CD4-positive, alpha-beta T cell (primary cell): Measurements from ENCODE around the gene TMEM61. TPM values are rescaled to one million over a fixed set of nuclear protein-coding genes. Genes with fewer than 3 reads are reported as not detected.

Experiments used
- ATAC-seq: fragments of 200-7000 bp; cut with Tn5 transposase; one replicate; pipeline ENCODE4 v1.10.0; 2022; ENCODE audit warnings: mild to moderate bottlenecking; ENCODE audit not compliant: poor library complexity
- CTCF ChIA-PET: fragments of 350-600 bp; sonication (Branson Sonifier 250); formaldehyde crosslinking; loops from one replicate; lab custom pipeline; 2021; ENCODE audit warnings: antibody characterized with exemption, inconsistent platforms; lab: Charles Lee
- POLR2A ChIA-PET: fragments of 350-600 bp; sonication (Branson Sonifier 250); formaldehyde crosslinking; loops from one replicate; lab custom pipeline; 2021; ENCODE audit warnings: antibody characterized with exemption, inconsistent platforms; lab: Charles Lee
- DNase-seq, 14 experiments: peaks; one replicate each; pipeline ENCODE4 v3.0.0-alpha.2; 2013 to 2020; ENCODE audit warnings: mixed read lengths in 2 of 14
- H3K27ac ChIP-seq, 2 donors: one replicate each; pipeline versions ENCODE4 v1.5.1 to v1.7.0; 2013; ENCODE audit warnings: low read length in 2 of 2, low read depth in 1 of 2, mild to moderate bottlenecking in 1 of 2
- H3K27me3 ChIP-seq, 2 experiments: 1 replicate in 1 of 2; 2 replicates in 1 of 2; pipeline versions ENCODE4 v1.6.1 to v1.7.0; 2013; ENCODE audit warnings: low read length in 2 of 2, control low read depth in 1 of 2, mild to moderate bottlenecking in 1 of 2, moderate library complexity in 1 of 2; ENCODE audit not compliant: insufficient read depth in 2 of 2, control insufficient read depth in 1 of 2
- H3K36me3 ChIP-seq: one replicate; pipeline ENCODE4 v1.6.1; 2013; ENCODE audit warnings: low read length, control low read depth; ENCODE audit not compliant: insufficient read depth
- H3K4me1 ChIP-seq: one replicate; pipeline ENCODE4 v1.6.1; 2013; ENCODE audit warnings: low read length, control low read depth; ENCODE audit not compliant: insufficient read depth
- H3K4me3 ChIP-seq: one replicate; pipeline ENCODE4 v1.5.1; 2013; ENCODE audit warnings: mild to moderate bottlenecking, low read length, moderate library complexity
- H3K9me3 ChIP-seq, 2 experiments: 1 replicate in 1 of 2; 2 replicates in 1 of 2; pipeline versions ENCODE4 v1.6.1 to v1.7.0; 2013; ENCODE audit warnings: low read length in 2 of 2, mild to moderate bottlenecking in 2 of 2, control low read depth in 1 of 2, moderate library complexity in 1 of 2; ENCODE audit not compliant: control insufficient read depth in 1 of 2, insufficient read depth in 1 of 2
- H3K27ac Mint-ChIP-seq: one replicate; pipeline ENCODE4 v1.8.0; 2020; ENCODE audit warnings: mixed read lengths
- H3K27me3 Mint-ChIP-seq: one replicate; pipeline ENCODE4 v1.8.0; 2021; ENCODE audit warnings: mixed read lengths
- H3K36me3 Mint-ChIP-seq: one replicate; pipeline ENCODE4 v1.8.0; 2021; ENCODE audit warnings: low read depth, mixed read lengths
- H3K4me1 Mint-ChIP-seq: one replicate; pipeline ENCODE4 v1.8.0; 2021; ENCODE audit warnings: low read depth, mixed read lengths
- H3K4me3 Mint-ChIP-seq: one replicate; pipeline ENCODE4 v1.8.0; 2020; ENCODE audit warnings: mild to moderate bottlenecking, mixed read lengths
- H3K9me3 Mint-ChIP-seq: one replicate; pipeline ENCODE4 v1.8.0; 2020; ENCODE audit warnings: mixed read lengths
- CTCF ChIP-seq: fragments of 200-600 bp; IDR thresholded peaks from one replicate; pipeline ENCODE4 v1.8.0; 2022; ENCODE audit warnings: antibody characterized with exemption, mild to moderate bottlenecking
- intact Hi-C, 2 experiments: fragments of 100-400 bp; cut with DNase I in 1 of 2; cut with micrococcal nuclease in 1 of 2; formaldehyde crosslinking; loops; one replicate each; pipeline versions ENCODE4 v1.15.1 to v1.9.0; 2023 to 2025; cut with DNase I, micrococcal nuclease
- total RNA-seq, 174 experiments: library from RNA in 2 of 174; stranded (reverse) in 2 of 174; gene quantifications; one replicate each; pipeline ENCODE4 v1.2.3 and lab custom pipeline; 2021 to 2026

The TMEM61 gene
- total RNA-seq, 2 experiments from 2014 or later: not detected

- ChIA-PET POLR2A (interaction anchor here (0.8 to 1.5 kb wide), 2 partner anchors 46 to 51 kb away, joined by 3 to 7 read pairs; no protein-coding TSS in a partner anchor), CTCF (interaction anchor here (1.0 to 1.8 kb wide), 5 partner anchors 45 to 943 kb away, joined by 3 to 20 read pairs (median 4); partner anchors contain the start of genes TCEANC2 and TMEM59)
- Mint-ChIP-seq H3K36me3 (no peaks in the 10 kb centered on the region), H3K9me3 (no peaks in the 10 kb centered on the region), H3K27ac (peak overlapping the region; percentile 52), H3K27me3 (peaks cover 47% of the 10 kb centered on the region), H3K4me3 (peak overlapping the region; percentile 39), H3K4me1 (peaks cover 23% of the 10 kb centered on the region)
- Histone ChIP-seq H3K4me3 (no peak overlapping the region), H3K36me3 (no peaks in the 10 kb centered on the region), H3K27ac (no peak overlapping the region), H3K9me3 (peaks cover 0 to 8% of the 10 kb centered on the region in 2 experiments), H3K4me1 (peaks cover 21% of the 10 kb centered on the region), H3K27me3 (peaks cover 29 to 33% of the 10 kb centered on the region in 2 experiments)
- TF ChIP-seq CTCF: no peak
- DNase-seq (peak in 12 of 14 experiments; percentile 8 to 82 (median 26)), ATAC-seq (peak; percentile 76)
- intact Hi-C loops: loop anchor here (1.0 to 10.0 kb wide), 5 partner anchors 47 to 931 kb away; no protein-coding TSS in a partner anchor
Observed at GRCh38 chr1:54995835-54996234, 15.4 kb downstream of the TMEM61 start.

- TF ChIP-seq CTCF: peak; percentile 68
- H3K4me3 ChIP-seq: peak overlapping the region; percentile 29
- H3K27ac ChIP-seq: no peak overlapping the region
- ATAC-seq (peak; percentile 80), DNase-seq (peak; percentile 61 to 88 (median 70))
- H3K9me3 ChIP-seq: peaks cover 0 to 8% of the 10 kb centered on the region in 2 experiments
- peaks cover 29 to 35% of the 10 kb centered on the region in 2 experiments for H3K27me3 ChIP-seq
- H3K27me3 Mint-ChIP-seq: peaks cover 47% of the 10 kb centered on the region
- ChIA-PET POLR2A (interaction anchor here (0.8 to 1.5 kb wide), 2 partner anchors 46 to 51 kb away, joined by 3 to 7 read pairs; no protein-coding TSS in a partner anchor), CTCF (interaction anchor here (1.0 to 1.8 kb wide), 5 partner anchors 46 to 944 kb away, joined by 3 to 20 read pairs (median 4); partner anchors contain the start of genes TCEANC2 and TMEM59)
- no peaks in the 10 kb centered on the region for H3K36me3 Mint-ChIP-seq
- H3K36me3 ChIP-seq: no peaks in the 10 kb centered on the region
- H3K9me3 Mint-ChIP-seq: no peaks in the 10 kb centered on the region
- H3K4me1 Mint-ChIP-seq: peaks cover 23% of the 10 kb centered on the region
- H3K27ac Mint-ChIP-seq: peak overlapping the region; percentile 52
- peak overlapping the region; percentile 54 for H3K4me3 Mint-ChIP-seq
- intact Hi-C loops: loop anchor here (1.0 to 10.0 kb wide), 5 partner anchors 47 to 932 kb away; no protein-coding TSS in a partner anchor
- H3K4me1 ChIP-seq: peaks cover 21% of the 10 kb centered on the region
Observed at GRCh38 chr1:54996359-54996868, 16.0 kb downstream of the TMEM61 start.

GRCh38 chr1:54996869-54997710 lies 16.7 kb downstream of the TMEM61 start:
- Histone ChIP-seq H3K27ac (no peak overlapping the region), H3K36me3 (no peaks in the 10 kb centered on the region), H3K27me3 (peaks cover 29 to 35% of the 10 kb centered on the region in 2 experiments), H3K4me3 (peak overlapping the region; percentile 29), H3K9me3 (peaks cover 0 to 8% of the 10 kb centered on the region in 2 experiments), H3K4me1 (peaks cover 21% of the 10 kb centered on the region)
- POLR2A ChIA-PET: interaction anchor here (1.5 kb wide), 1 partner anchor 47 kb away, joined by 7 read pairs; no protein-coding TSS in a partner anchor
- Mint-ChIP-seq H3K4me1 (peaks cover 23% of the 10 kb centered on the region), H3K9me3 (no peaks in the 10 kb centered on the region), H3K27ac (no peak overlapping the region), H3K4me3 (peak overlapping the region; percentile 43), H3K27me3 (peaks cover 47% of the 10 kb centered on the region), H3K36me3 (no peaks in the 10 kb centered on the region)
- intact Hi-C loops: loop anchor here (1.0 to 10.0 kb wide), 5 partner anchors 48 to 932 kb away; no protein-coding TSS in a partner anchor
- TF ChIP-seq CTCF: no peak
- CTCF ChIA-PET: interaction anchor here (1.0 to 1.8 kb wide), 5 partner anchors 47 to 944 kb away, joined by 3 to 20 read pairs (median 4); partner anchors contain the start of genes TCEANC2 and TMEM59
- ATAC-seq (no peak), DNase-seq (peak in 3 of 14 experiments; percentile 4 to 32 (median 20))
